ENCODE data around the gene C2CD2.

DNA sequence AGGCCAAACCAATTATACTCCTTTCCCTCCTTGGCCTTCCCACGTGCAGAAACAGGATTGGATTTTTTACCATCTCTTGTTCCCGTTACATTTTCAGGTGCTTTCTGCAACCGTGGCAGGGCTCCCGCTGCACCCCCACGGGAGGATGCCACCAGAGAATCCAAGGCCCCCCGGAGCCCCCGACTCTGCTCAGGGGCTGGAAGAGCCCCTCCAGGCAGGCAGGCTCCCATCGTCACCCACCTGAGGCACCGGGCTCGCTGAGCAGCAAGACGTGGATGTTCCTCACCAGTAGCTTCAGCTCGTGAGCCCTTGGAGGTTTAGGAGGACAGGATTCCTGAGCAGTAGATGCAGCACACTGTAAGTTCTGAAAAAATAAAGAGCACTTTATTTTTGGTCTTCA, 39.5 kb downstream of the C2CD2 start:
- TF ChIP-seq EP300 (IDR thresholded peaks at IDR 0.05), result no peak
- no peak for TF ChIP-seq POLR2A (IDR thresholded peaks at IDR 0.05)
